K562 (cell line): Measurements from ENCODE around the gene DYSF.

Experiments used
- CTCF ChIP-seq, 3 experiments: IDR thresholded peaks in 2 of 3; conservative IDR thresholded peaks in 1 of 3; 2 replicates each; pipeline ENCODE4 v1.5.1; 2011 to 2012; ENCODE audit warnings: low read length in 3 of 3, mild to moderate bottlenecking in 3 of 3, control low read depth in 2 of 3, improper control_type of control experiment in 1 of 3, inconsistent platforms in 1 of 3, low read depth in 1 of 3, mixed read lengths in 1 of 3, moderate library complexity in 1 of 3; ENCODE audit not compliant: insufficient read depth in 2 of 3
- FOXJ2 ChIP-seq: fragments of 200-800 bp; sonication (Bioruptor generic); IDR thresholded peaks from 2 replicates; pipeline ENCODE4 v1.6.1; 2016; ENCODE audit warnings: missing genetic modification characterization, missing compliant biosample characterization
- MBD2 ChIP-seq: sonication (generic); IDR thresholded peaks from 2 replicates; pipeline ENCODE4 v1.6.1; 2016; ENCODE audit warnings: low read depth, borderline replicate concordance
- NBN ChIP-seq: fragments of 450-650 bp; IDR thresholded peaks from 2 replicates; pipeline ENCODE4 v1.6.1; 2016; ENCODE audit warnings: low read depth, mild to moderate bottlenecking
- ZNF274 ChIP-seq: IDR thresholded peaks from 2 replicates; pipeline ENCODE4 v1.6.1; 2011; ENCODE audit warnings: low read depth, mild to moderate bottlenecking, low read length, moderate library complexity, borderline replicate concordance
- ZNF584 ChIP-seq: fragments of 200-800 bp; sonication (Bioruptor generic); IDR thresholded peaks from 2 replicates; pipeline ENCODE4 v1.6.1; 2016; ENCODE audit warnings: low read depth, mild to moderate bottlenecking, missing genetic modification characterization, missing compliant biosample characterization
- ZNF785 ChIP-seq: fragments of 250-450 bp; sonication (Bioruptor Pico); IDR thresholded peaks from 2 replicates; pipeline ENCODE4 v1.4.0; 2020; ENCODE audit warnings: mild to moderate bottlenecking

- TF ChIP-seq CTCF (IDR thresholded peaks at IDR 0.05 in 2 of 3, conservative IDR thresholded peaks at IDR 0.05 in 1 of 3; ENCODE audit: insufficient read depth in 2 of 3, low read depth in 1 of 3, low read length in 3 of 3) (no peak), FOXJ2 (tag) (no peak), ZNF584 (CRISPR knock-in tag) (no peak), ZNF274 (no peak), NBN (no peak), MBD2 (no peak), ZNF785 (CRISPR knock-in tag) (no peak)
Observed at GRCh38 chr2:71615767-71616730, 162.7 kb downstream of the DYSF start.
